HG03060 (cell line): Measurements from ENCODE around the gene IPCEF1.
"Not testable (repeated sequence)": the region's sequence is repeated elsewhere in the genome, so short reads cannot be mapped to it uniquely, and the experiment has no call there.

Source experiments
- ATAC-seq: cut with Tn5 transposase; IDR thresholded peaks from one replicate; pipeline ENCODE4 v1.9.1; 2021; ENCODE audit warnings: low read depth, moderate number of reproducible peaks; ENCODE audit not compliant: unreplicated experiment

Gene IPCEF1

GRCh38 chr6:154230393-154230792 lies 126.2 kb downstream of the IPCEF1 start:
- no peak for ATAC-seq

GRCh38 chr6:154229786-154230185 lies 126.8 kb downstream of the IPCEF1 start:
- ATAC-seq: peak; percentile 85

- no peak for ATAC-seq
These were observed 128.1 kb downstream of the IPCEF1 start for GRCh38 chr6:154228521-154228905.

DNA sequence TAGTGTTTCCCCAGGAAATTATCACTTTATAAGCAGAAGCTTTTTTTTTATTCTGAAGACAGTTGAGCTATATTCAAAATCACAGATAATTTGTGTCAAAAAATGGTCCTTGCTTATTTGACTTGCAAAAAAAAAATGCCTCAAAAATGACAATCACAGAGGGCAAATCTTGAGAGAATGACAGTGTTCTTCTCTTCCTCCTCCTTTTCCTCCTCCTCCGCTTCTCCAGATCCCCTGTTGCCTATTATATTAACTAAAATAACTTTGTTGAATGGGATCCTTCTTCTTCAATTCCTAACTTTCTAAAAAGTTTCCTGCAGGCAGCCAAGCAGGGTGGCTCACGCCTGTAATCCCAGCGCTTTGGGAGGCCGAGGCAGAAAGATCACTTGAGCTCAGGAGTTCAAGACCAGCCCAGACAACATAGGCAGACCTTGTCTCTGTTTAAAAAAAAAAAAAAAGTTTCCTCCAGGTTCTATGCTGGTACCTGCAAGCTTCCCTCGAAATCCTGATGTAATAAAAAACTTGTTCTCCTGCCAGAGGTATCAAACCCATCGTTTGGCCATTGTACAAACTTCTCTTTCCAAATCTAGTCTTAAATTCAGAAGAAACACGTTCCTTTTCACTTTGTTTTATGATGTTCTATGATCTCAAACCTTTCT lies 128.6 kb downstream of the IPCEF1 start:
- ATAC-seq: no peak

GRCh38 chr6:154226461-154226860 lies 130.1 kb downstream of the IPCEF1 start:
- no peak for ATAC-seq

- ATAC-seq: no peak
These were observed 133.3 kb downstream of the IPCEF1 start for GRCh38 chr6:154223296-154223695.

- no peak for ATAC-seq
These were observed 133.9 kb downstream of the IPCEF1 start for GRCh38 chr6:154222716-154223115.

DNA sequence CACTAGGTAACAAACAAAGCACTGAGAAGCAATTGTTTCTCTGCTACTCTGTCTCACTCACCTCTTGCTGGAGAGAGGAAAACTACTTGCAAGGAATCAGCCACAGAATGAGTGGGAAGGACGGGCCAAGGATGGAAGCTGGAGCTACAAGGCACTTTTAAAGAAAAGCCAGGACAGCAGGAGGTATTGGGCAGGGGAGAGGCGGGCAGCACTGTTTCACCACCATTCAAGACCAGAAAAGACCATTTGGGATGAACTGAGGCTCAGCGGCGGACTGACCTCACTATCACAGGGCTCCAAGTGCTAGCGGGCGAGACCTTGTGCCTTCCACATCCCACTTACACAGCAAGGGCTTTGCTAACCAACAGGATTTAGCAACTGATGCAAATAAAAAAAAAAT lies 137.4 kb downstream of the IPCEF1 start:
- ATAC-seq: no peak

GRCh38 chr6:154218787-154219186 lies 137.8 kb downstream of the IPCEF1 start:
- no peak for ATAC-seq

DNA sequence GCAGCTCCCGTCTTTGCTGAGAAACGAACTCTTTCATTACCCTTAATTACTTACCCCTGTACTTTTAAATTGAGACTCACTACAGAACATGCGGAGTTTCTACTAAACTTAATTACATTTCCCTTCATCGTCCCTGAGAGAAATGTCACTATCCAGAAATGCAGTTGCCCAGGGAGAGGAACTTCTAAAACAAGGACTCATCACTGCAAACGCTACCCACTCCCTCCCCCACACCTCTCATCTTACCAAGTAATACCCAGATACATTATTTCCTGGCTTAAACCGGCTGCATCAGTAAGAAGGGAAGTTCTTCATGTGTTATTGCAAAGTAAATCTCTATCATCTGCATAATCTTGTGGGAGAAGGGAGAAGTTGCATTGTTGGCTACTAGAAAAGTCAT lies 138.3 kb downstream of the IPCEF1 start:
- no peak for ATAC-seq

DNA sequence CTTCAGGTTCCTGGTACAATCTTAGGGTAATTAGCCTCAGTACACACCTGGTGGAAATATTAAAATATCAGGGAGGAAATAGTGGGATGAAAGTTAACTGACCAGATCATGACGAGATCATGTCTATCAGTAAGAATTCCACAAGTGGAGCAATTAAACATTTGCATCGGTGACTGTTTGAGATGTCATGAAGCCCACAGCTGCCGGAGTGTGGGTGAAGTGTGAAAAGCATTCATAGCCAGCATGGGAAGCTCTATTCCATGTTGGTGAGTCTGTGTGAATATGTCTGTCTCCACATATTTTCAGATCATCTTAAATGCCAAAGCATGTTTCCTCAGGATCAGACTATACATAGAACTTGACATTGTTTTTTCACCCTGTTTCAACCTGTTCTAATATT lies 142.8 kb downstream of the IPCEF1 start:
- ATAC-seq: no peak

- ATAC-seq: no peak
These were observed 145.9 kb downstream of the IPCEF1 start for GRCh38 chr6:154210678-154211077.

- no peak for ATAC-seq
These were observed 147.0 kb downstream of the IPCEF1 start for GRCh38 chr6:154209555-154209954.

GRCh38 chr6:154206996-154207395 lies 149.6 kb downstream of the IPCEF1 start:
- no peak for ATAC-seq

- ATAC-seq: no peak
These were observed 150.5 kb downstream of the IPCEF1 start for GRCh38 chr6:154206141-154206540.

DNA sequence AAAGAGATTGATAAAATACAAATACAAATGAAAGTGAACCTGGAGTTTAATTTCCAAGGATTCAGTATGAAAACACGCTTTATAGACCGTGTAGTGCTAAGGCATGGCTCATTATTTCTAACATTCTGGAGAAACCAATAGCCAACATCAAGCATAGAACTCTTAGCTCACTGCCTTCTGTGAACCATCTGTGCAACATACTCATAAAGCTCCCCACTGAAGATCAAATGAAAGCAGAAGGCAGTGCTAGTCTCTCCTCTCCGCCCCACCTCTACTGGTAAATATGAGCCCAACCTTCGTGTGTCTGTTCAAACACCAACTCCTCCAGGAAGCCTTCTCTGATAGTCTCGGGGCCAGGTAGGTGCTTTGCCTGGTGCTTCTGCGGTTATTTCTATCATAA lies 153.6 kb downstream of the IPCEF1 start:
- ATAC-seq: no peak

DNA sequence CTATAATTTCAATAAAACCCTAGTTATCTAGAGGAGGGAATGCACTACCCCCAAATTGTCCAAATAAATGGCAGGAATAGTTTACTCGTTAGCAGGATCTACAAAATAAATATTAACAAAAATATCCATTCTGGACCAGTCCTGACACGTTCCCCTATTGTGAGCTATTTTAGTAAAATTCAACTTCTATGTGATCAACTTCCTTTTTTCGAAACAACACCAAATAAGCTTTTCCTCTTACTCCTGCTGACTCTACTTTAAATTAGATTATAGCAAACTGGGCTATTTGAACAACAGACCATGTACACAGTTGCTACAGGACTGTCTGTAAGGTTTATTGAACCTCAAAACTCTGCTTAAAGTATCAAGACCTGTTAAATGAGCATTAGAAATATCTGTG lies 154.3 kb downstream of the IPCEF1 start:
- ATAC-seq: no peak

GRCh38 chr6:154201688-154202087 lies 154.9 kb downstream of the IPCEF1 start:
- not testable (repeated sequence) for ATAC-seq

DNA sequence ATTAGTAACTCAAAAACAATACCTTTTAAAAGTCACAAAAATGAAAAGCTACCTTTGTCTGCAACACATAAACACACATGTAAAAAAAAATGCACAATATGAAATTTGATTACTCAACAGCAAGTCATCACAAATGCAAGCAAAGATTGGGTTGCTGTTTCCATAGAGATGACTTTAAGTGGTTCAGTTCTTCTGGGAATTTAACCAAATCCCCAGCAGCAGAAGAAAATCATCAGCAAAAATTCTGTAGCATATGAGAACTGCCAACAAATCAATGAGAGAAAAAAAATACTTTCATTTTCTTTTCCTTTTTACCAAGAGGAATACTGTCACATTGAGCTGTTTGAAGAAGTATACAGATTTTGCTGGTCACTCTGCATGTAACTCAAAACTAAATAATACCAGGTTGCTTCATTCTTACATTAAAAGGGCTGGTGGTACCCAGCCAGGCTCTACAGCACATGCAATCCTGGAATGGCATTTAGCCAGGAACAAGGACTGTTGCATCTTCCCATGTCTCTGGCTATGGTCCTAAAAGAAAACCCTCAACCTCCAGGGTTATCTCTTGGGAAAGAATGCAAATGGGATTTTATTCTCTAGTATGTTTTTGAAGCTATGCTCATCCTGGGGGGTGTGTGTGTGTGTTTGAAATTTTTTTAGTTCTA lies 159.3 kb downstream of the IPCEF1 start:
- no peak for ATAC-seq

DNA sequence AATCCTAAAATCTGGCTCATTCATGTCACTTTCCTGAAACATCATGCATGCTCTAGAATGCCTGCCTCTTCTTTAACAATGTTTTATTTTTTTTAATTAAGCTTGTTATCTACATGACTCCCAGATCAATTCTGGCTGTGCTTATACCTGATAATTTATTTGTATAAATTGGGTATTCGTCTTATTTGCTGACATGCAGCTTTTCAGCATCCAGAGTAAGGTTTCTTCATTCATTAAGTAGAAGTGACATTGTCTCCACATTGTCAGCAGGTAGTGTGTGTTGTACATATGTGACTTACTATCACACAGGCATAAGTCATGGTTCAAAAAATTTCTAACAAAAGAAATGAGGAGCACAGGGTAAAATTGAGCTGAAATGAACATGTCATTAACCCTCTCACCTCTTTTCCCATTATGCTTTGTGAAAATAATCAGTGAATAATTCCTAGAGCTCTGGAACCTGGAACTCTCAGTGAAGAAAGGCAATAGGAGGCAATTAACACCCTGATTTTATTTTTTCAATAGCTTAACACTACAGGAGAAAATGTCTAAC lies 160.2 kb downstream of the IPCEF1 start:
- ATAC-seq: no peak

DNA sequence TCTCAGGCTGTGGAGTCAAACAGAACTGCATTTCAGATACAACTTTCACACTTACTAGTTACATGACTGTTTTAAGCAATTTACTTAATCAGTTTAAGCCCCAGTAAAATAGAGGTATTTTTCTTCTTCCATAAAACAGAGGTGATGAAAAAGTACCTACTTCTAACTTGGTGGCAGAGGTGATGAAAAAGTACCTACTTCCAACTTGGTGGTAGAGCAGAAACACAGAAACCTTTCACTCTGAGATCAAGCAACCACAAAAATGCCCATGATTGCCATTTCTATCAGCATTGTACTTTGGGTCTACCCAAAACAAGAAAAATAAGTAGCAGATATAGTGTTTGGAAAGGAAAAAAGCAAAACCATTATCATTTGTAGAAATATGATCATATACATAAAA lies 168.9 kb downstream of the IPCEF1 start:
- no peak for ATAC-seq

GRCh38 chr6:154187203-154187602 lies 169.4 kb downstream of the IPCEF1 start:
- ATAC-seq: no peak
